GM19324 (cell line): ENCODE measurements around the gene NCAPH2.
"Not testable (repeated sequence)": the region's sequence is repeated elsewhere in the genome, so short reads cannot be mapped to it uniquely, and the experiment has no call there.

Experiments
- ATAC-seq: cut with Tn5 transposase; IDR thresholded peaks from one replicate; pipeline ENCODE4 v1.9.1; 2021; ENCODE audit warnings: mild to moderate bottlenecking, moderate library complexity; ENCODE audit not compliant: unreplicated experiment, low FRiP score

NCAPH2 gene

GRCh38 chr22:50528682-50529415, 20.8 kb downstream of the NCAPH2 start:
- no peak for ATAC-seq

GRCh38 chr22:50529416-50529896, 21.4 kb downstream of the NCAPH2 start:
- ATAC-seq = no peak

GRCh38 chr22:50529897-50530579, 22.0 kb downstream of the NCAPH2 start, which contains the start of gene TYMP:
TYMP (minus strand) TSS chr22:50530012; CDS start chr22:50529709, 303 bp downstream.
- peak; percentile 26 for ATAC-seq

GRCh38 chr22:50530580-50530876, 22.5 kb downstream of the NCAPH2 start:
- ATAC-seq = no peak

GRCh38 chr22:50530877-50531545, 23.0 kb downstream of the NCAPH2 start:
- no peak for ATAC-seq

- peak; percentile 32 for ATAC-seq
These were observed 23.5 kb downstream of the NCAPH2 start for GRCh38 chr22:50531546-50531961.

GRCh38 chr22:50531962-50532674, 24.1 kb downstream of the NCAPH2 start:
- no peak for ATAC-seq

GRCh38 chr22:50532824-50533796, 25.1 kb downstream of the NCAPH2 start:
- ATAC-seq = no peak

- ATAC-seq = not testable (repeated sequence)
These were observed 26.1 kb downstream of the NCAPH2 start for GRCh38 chr22:50533856-50534711.

- no peak for ATAC-seq
These were observed 27.1 kb downstream of the NCAPH2 start for GRCh38 chr22:50535113-50535512.

GRCh38 chr22:50536226-50536625, 28.2 kb downstream of the NCAPH2 start:
- ATAC-seq = no peak

- no peak for ATAC-seq
These were observed 29.7 kb downstream of the NCAPH2 start for GRCh38 chr22:50537765-50538164.

- no peak for ATAC-seq
These were observed 32.4 kb downstream of the NCAPH2 start for GRCh38 chr22:50540381-50540780.

- ATAC-seq = not testable (repeated sequence)
These were observed 33.6 kb downstream of the NCAPH2 start for GRCh38 chr22:50541667-50542026.

GRCh38 chr22:50542416-50542927, 34.4 kb downstream of the NCAPH2 start:
- no peak for ATAC-seq

GRCh38 chr22:50544078-50544745, 36.2 kb downstream of the NCAPH2 start:
- ATAC-seq = no peak

- no peak for ATAC-seq
These were observed 36.8 kb downstream of the NCAPH2 start for GRCh38 chr22:50544746-50545253.
